Measurements from ENCODE around the gene GAGE12J.
"Not testable (repeated sequence)": the region's sequence is repeated elsewhere in the genome, so short reads cannot be mapped to it uniquely, and the experiment has no call there.

GRCh38 chrX:49321737-49322136, at the start of gene GAGE12J:
- not testable (repeated sequence) for TF ChIP-seq EZH2 (IDR thresholded peaks at IDR 0.05; ENCODE audit: borderline replicate concordance); EZH2phosphoT487 (IDR thresholded peaks at IDR 0.05; ENCODE audit: low read depth, severe bottlenecking, unreplicated experiment)
- TF ChIP-seq, protein P1, sequence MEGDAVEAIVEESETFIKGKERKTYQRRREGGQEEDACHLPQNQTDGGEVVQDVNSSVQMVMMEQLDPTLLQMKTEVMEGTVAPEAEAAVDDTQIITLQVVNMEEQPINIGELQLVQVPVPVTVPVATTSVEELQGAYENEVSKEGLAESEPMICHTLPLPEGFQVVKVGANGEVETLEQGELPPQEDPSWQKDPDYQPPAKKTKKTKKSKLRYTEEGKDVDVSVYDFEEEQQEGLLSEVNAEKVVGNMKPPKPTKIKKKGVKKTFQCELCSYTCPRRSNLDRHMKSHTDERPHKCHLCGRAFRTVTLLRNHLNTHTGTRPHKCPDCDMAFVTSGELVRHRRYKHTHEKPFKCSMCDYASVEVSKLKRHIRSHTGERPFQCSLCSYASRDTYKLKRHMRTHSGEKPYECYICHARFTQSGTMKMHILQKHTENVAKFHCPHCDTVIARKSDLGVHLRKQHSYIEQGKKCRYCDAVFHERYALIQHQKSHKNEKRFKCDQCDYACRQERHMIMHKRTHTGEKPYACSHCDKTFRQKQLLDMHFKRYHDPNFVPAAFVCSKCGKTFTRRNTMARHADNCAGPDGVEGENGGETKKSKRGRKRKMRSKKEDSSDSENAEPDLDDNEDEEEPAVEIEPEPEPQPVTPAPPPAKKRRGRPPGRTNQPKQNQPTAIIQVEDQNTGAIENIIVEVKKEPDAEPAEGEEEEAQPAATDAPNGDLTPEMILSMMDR (IDR thresholded peaks at IDR 0.05; ENCODE audit: poor library complexity) = not testable (repeated sequence)
